ENCODE measurements around the gene METTL1.

Gene METTL1

GRCh38 chr12:57769594-57769993 is 2.3 kb downstream of the METTL1 start:
- DNase-seq (ENCODE audit: low read depth in 3 of 3): no peak

- no peak for DNase-seq (ENCODE audit: low read depth in 3 of 3)
Observed at GRCh38 chr12:57767876-57768275, 4.0 kb downstream of the METTL1 start.

GRCh38 chr12:57767305-57767698 is 4.6 kb downstream of the METTL1 start:
- no peak for DNase-seq (ENCODE audit: low read depth in 3 of 3)

DNA sequence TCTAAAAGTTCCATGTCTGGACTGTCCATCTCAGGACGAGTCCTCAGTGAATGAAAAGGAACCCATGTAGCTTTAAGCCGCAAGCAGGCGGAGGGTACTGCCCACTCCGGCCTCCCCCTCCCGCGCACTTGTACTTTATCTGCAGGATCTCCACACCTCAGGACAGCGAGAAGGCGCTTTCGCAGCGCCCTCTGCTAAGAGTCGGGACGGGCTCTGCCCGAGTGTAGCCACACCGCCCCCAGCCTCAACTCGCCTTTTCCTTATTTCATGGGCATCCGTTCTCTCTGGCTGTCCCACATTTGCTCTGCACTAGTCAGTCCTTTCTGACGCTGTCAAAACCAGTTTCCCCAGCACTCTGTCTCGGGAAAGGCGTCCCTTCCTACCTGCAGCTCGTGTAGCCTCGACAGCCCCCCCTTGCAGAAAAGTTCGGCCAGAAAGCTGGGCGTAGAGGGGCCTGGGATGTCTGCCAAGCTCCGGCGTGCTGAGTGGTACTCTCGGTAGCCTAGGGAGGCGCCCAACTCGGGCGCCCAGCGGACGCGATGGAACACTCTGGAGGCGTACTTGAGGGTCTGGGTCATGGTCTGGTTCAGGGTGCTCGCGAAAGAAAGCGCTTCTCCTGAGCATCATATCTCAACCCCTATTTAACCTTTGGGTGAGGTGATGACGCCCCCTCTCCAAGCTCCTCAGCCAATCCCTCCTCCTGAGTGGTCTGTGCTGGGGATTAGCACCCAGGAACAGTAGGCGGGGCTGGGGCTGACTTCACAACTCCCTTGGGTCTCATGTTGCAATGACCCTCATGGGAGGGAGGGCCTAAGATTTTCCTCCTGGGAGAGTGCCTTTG is 5.2 kb downstream of the METTL1 start, which contains the start of gene CYP27B1:
Gene CYP27B1 (minus strand): TSS at position 615 of the 841 bp plus-strand sequence. CDS start 37 bp downstream, at position 578.
- DNase-seq (ENCODE audit: low read depth in 3 of 3): no peak

- DNase-seq (ENCODE audit: low read depth in 3 of 3): no peak
Observed at GRCh38 chr12:57765698-57766463, 6.0 kb downstream of the METTL1 start.

- DNase-seq (ENCODE audit: low read depth in 3 of 3): no peak
Observed at GRCh38 chr12:57765003-57765697, 6.8 kb downstream of the METTL1 start.

DNA sequence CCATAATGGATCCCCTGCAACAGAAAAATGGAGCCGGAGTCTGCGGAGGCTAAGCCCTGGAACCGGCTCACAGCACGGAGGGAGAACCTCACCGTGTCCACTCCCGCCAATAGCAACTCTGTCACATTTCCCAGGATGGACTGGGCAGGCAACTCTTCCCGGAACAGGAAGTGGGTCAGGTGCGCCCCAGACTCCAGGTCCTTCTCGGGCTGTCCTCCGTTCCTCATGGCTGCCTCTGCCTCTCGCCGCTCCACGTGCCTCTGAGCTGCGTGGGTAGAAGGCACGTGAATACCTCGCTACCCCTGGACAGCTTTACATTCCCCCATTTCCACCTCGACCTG is 7.3 kb downstream of the METTL1 start:
- DNase-seq (ENCODE audit: low read depth in 3 of 3): no peak

- no peak for DNase-seq (ENCODE audit: low read depth in 3 of 3)
Observed at GRCh38 chr12:57763881-57764661, 7.8 kb downstream of the METTL1 start.

DNA sequence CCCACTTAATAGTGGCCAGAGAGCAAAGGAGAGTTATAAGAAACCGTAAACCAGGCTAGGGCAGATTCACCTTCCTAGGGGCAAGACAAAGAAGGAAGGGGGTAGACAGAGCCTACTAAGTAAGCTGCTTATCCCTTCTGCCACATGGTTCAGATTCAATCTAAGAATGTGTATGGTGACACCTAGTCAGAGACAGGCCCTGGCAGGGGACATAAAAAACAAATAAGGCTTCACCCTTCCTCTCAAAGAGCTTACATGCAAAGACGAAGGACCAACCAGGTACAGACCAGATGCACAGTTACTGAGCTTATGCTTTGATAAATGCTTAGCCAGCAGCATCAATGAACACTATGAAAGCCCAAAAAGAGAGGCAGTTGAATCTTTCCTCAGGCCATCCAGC is 9.4 kb downstream of the METTL1 start:
- no peak for DNase-seq (ENCODE audit: low read depth in 3 of 3)

- no peak for DNase-seq (ENCODE audit: low read depth in 3 of 3)
Observed at GRCh38 chr12:57761391-57761998, 10.4 kb downstream of the METTL1 start.

GRCh38 chr12:57760347-57760982 is 11.4 kb downstream of the METTL1 start:
- DNase-seq (ENCODE audit: low read depth in 3 of 3): no peak

GRCh38 chr12:57759360-57759980 is 12.4 kb downstream of the METTL1 start:
- DNase-seq (ENCODE audit: low read depth in 3 of 3): no peak

GRCh38 chr12:57758552-57759359 is 13.1 kb downstream of the METTL1 start:
- DNase-seq (ENCODE audit: low read depth in 3 of 3): no peak

- DNase-seq (ENCODE audit: low read depth in 3 of 3): no peak
Observed at GRCh38 chr12:57757771-57758170, 14.1 kb downstream of the METTL1 start.

DNA sequence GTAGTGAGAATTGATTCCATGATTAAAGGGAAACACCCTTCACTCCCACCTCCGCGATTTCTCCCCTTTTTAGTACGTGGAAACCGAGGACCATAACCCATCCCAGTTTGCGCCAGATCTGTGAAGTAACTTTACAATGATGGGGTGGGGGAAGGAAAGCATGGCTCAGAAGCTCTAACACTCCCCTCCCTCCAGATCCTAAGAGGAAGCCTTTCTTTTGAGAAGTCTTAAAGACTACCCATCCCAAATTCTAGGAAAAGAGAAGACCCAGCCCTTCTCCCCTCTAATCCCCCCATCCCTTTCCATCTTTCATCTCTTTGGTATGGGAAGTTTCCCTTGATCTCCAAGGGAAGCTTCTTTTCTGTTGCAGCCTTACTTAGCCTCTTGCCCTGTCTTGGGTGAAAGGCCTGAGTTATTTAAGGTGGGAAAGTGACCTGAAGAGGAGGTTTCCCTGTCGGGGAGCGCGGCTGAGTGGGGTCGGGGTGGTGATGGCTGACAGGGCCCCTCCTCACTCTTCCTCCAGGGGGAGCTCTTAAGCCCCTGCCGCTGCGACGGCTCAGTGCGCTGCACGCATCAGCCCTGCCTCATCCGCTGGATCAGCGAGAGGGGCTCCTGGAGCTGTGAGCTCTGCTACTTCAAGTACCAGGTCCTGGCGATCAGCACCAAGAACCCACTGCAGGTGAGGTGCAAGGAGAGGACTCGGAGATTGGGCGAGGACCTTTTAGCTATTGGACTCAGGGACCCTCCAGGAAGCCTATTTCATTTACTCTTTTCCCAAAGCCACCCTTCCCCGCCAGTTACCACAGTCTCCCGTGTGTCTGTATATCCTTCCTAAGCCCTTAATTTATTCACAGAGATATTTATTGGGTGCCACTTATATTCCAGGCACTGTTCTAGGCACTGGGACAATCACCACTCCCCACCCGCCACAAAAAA is 15.2 kb downstream of the METTL1 start:
- DNase-seq (ENCODE audit: low read depth in 3 of 3): peak in 1 of 3 donors; percentile 63

GRCh38 chr12:57755454-57756372 is 16.2 kb downstream of the METTL1 start:
- no peak for DNase-seq (ENCODE audit: low read depth in 3 of 3)

GRCh38 chr12:57755194-57755453 is 16.8 kb downstream of the METTL1 start:
- DNase-seq (ENCODE audit: low read depth in 3 of 3): no peak
